Superior temporal gyrus (tissue), 1 donor: ENCODE data around the gene GXYLT2.
A peak's percentile ranks its signal among the peaks of the same experiment; 100 is the strongest.
"Not testable (repeated sequence)": the region's sequence is repeated elsewhere in the genome, so short reads cannot be mapped to it uniquely, and the experiment has no call there.

Experiments
- DNase-seq: peaks from one replicate; pipeline ENCODE4 v3.0.0-alpha.2; 2016; ENCODE audit errors: extremely low spot score

Gene GXYLT2

GRCh38 chr3:72973786-72974185, 85.9 kb downstream of the GXYLT2 start:
- DNase-seq, result no peak

- no peak for DNase-seq
Observed at GRCh38 chr3:72974956-72975355, 87.1 kb downstream of the GXYLT2 start.

GRCh38 chr3:72976281-72976741, 88.5 kb downstream of the GXYLT2 start:
- no peak for DNase-seq

GRCh38 chr3:72977060-72977808, 89.4 kb downstream of the GXYLT2 start:
- DNase-seq, result no peak

- no peak for DNase-seq
Observed at GRCh38 chr3:72982609-72983366, 94.9 kb downstream of the GXYLT2 start.

GRCh38 chr3:72985576-72985975, 97.7 kb downstream of the GXYLT2 start:
- no peak for DNase-seq

- DNase-seq, result no peak
Observed at GRCh38 chr3:72990701-72991395, 103.0 kb downstream of the GXYLT2 start.

- peak; percentile 54 for DNase-seq
Observed at GRCh38 chr3:72991522-72991921, 103.7 kb downstream of the GXYLT2 start.

- DNase-seq, result no peak
Observed at GRCh38 chr3:72993391-72993790, 105.5 kb downstream of the GXYLT2 start.

GRCh38 chr3:72995337-72995736, 107.5 kb downstream of the GXYLT2 start:
- no peak for DNase-seq

GRCh38 chr3:72996121-72996472, 108.3 kb downstream of the GXYLT2 start:
- DNase-seq, result no peak

- peak; percentile 90 for DNase-seq
Observed at GRCh38 chr3:72996473-72997333, 108.9 kb downstream of the GXYLT2 start, which contains the start of gene PPP4R2. TSS of gene PPP4R2 (plus strand) at chr3:72996811. CDS start at chr3:72997038, 227 bp downstream.

GRCh38 chr3:72997421-72997961, 109.6 kb downstream of the GXYLT2 start:
- peak; percentile 82 for DNase-seq

- no peak for DNase-seq
Observed at GRCh38 chr3:72998466-72998865, 110.6 kb downstream of the GXYLT2 start.

- DNase-seq, result no peak
Observed at GRCh38 chr3:72999951-73000350, 112.1 kb downstream of the GXYLT2 start.

GRCh38 chr3:73003050-73003449, 115.2 kb downstream of the GXYLT2 start:
- DNase-seq, result not testable (repeated sequence)

- DNase-seq, result no peak
Observed at GRCh38 chr3:73004316-73004715, 116.5 kb downstream of the GXYLT2 start.

- no peak for DNase-seq
Observed at GRCh38 chr3:73007992-73008712, 120.3 kb downstream of the GXYLT2 start.

- DNase-seq, result no peak
Observed at GRCh38 chr3:73009008-73009407, 121.2 kb downstream of the GXYLT2 start.

GRCh38 chr3:73009750-73010149, 121.9 kb downstream of the GXYLT2 start:
- DNase-seq, result no peak
